IPS-NIHi11 (cell line): Measurements from ENCODE around the gene TPK1.
"Not testable (repeated sequence)": the region's sequence is repeated elsewhere in the genome, so short reads cannot be mapped to it uniquely, and the experiment has no call there.

Experiments
- DNase-seq: peaks from one replicate; pipeline ENCODE4 v3.0.0; 2012; ENCODE audit warnings: mixed read lengths, low spot score

Gene TPK1

DNA sequence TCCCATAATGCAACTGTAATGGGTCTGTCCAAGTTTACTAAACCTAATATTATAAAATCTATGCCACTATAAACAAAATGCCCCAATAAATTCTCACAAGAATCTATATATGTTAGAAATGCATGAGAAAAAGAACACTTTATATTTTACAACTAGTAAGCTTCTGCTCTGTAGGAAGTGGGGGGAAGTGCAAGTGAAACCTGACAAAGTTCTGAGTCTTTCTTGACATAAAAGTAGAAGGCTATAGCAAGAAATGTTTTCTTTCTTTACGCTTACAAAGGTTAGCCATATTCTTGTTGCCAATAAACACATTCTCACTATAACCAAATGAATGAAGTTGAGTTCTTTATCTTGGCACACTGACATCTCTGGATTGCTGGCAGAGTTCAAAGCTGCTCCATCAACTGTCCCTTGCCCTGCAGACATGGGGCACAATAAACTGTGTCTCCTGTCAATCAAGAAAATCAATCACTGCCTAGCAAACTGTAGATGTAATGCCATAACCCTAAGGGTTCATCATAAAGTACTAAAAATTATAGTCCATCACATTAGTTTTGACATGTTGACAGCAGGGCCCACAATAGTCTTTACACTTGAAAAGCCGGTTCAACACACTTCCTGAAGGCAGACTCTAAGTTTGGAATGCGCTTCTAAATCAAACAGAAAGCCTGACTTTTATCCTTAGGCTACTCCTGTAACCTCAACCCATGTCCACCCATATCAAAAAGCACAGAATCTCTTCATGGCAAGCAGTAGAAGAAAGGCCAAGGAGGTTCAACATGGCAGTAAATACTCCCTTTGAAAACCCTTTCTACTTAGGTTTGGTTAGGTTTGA lies 58.6 kb downstream of the TPK1 start:
- DNase-seq, result no peak

DNA sequence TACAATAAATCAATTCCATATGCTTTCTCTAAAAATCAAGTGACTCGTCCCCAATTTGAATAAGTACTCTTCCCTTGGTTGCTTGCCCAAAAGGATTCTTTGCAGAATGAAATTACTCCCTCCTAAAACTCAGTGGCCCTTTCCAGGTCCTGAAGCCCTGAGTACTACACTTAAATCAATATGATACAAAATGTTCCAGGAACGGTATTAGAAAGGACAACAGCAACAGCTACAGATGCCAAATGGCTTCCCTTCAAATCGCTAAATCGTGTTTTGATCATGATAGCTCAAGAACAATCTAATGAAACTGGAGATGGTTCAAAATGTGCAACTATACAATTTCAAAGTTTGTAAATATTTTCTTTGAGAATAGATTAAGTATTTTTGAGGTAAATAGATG lies 59.4 kb downstream of the TPK1 start:
- DNase-seq, result no peak

DNA sequence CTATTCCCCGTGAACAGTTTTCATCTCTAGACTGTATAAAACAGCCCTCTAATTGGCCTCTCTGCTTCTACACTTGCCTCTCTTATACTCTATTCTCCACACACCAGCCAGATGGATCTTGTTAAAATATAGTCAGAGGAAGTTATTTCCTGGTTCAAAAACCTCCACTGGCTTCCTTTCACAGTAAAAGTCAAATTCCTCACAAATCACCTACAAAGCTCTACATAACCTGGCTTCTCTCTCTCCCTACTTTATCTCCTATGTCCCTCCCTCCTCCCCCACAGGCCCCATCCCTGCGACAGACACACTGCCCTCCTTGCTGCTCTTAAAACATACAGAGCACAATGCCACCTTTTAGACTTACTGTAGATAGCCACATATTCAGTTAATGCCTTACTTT lies 60.1 kb downstream of the TPK1 start:
- no peak for DNase-seq

DNA sequence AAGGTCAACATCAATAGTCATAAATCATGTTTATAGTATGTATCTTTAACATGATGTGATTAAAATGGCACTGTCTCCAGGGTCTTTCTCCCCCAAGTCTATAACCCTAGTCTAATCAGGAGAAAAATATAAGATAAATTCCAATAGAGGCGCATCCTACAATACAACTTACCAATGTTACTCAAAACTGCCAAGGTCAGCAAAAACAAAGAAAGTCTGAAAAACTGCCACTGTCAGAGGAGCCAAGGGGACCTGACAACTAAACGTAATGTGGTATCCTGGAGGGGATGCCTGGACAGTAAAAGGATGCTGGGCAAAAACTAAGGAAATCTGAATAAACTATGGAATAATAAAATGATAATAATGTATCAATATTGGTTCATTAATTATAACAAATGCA lies 63.9 kb downstream of the TPK1 start:
- no peak for DNase-seq

DNA sequence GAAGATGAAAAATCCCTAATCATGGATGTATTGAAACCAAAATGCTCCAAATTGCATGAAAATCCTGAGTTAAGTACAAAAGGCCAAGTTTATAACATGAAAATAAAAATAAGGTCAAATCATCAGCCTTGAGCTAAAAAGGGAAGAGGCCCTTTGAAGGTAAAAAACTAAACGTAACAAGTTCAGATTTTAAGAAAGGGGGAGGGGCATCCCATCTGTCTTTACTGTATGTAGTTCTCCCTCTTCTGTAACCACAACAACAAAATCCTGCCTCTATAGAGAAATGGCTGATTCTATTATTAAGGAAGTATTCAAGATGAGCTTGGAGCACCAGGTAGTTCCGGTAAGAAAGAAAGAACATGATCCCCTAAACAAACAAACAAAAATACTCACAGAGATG lies 64.7 kb downstream of the TPK1 start:
- no peak for DNase-seq

DNA sequence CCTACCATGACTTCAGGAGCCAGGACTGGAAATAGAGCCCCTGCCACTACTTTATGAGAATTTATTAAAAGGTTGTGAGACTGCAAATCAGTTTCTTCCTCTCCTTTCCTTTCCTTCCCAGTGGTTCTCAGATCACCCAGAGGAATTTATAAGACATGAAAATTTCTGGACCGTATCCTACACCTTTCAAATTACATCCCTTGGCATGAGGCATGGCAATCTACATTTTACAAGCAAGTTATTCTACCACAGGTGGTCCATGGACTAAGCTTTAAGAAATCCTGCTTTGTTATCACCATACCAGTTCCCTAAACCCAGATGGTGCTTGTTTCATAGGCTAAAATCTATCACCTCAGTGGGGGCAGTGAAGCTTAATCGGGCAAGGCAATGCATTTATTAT lies 66.5 kb downstream of the TPK1 start:
- DNase-seq, result no peak

DNA sequence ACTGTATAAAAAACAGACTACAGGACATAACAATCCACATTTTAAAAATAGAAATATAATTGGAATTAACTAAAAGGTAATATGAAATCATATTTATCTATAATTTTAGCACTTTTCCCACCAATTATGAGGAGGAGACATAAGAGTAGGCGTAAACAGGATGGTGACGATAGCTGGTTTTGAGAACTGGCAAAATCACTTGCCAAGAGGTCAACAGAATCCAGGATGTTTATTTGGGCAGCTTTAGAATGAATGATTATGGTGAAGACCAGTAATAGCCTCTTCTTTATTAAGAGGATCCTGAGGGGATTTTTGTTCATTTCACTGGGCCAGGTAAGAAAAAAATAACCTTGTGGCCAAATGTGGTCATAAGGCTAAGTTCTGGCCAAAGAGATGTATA lies 67.2 kb downstream of the TPK1 start:
- no peak for DNase-seq

DNA sequence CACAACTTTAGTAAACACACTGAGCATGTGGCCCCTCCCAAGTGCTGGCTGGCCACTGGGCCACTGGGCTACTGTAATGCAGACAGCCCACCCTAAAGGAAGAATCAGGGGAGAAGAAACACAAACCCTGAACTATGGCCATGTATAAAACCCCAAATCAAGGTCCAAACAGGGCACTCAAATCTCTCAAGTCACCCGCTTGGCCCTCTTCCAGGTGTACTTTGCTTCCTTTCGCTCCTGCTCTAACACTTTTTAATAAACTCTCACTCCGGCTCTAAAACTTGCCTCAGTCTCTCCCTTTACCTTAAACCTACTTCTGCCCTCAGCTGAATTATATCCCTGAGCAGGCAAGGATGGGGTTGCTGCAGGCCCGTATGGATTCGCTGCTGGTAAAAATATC lies 72.6 kb downstream of the TPK1 start:
- DNase-seq, result no peak

DNA sequence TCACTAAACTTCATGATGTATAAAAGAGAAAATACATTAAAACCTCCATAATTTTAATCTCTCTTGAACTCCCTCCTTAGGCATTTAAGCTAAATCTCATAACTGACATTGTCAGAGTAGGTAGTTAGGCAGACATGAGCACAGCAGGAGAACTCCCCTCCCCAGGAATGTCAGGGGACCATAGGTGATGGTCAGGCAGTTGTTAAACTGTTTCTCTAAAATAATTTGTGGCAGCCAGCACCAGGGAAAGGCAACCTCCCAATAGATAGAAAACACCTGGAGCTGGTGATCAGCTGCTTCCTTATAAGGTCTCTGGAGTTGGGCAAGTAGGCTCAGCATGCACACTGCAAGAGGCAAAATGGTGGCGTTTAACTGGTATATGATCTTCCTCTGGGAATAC lies 73.0 kb downstream of the TPK1 start:
- DNase-seq, result no peak

DNA sequence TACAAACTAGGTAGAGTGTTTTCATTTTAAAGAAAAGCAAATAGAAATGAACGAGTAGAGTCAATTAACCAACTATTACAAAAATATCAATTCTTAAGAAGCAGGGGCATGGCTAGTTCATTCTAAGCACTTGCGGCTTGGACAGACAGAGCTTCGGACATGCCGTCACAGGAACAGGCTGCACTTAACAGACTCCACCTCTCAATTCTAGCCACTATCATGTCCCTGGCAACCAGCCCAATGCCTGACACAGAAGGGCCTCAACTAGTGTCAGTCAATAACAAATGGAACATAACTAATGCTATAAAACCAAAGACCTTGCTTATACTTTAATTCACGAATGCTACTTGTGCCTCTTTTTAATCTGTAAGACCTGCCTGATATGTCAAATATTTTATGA lies 74.4 kb downstream of the TPK1 start:
- DNase-seq, result no peak

DNA sequence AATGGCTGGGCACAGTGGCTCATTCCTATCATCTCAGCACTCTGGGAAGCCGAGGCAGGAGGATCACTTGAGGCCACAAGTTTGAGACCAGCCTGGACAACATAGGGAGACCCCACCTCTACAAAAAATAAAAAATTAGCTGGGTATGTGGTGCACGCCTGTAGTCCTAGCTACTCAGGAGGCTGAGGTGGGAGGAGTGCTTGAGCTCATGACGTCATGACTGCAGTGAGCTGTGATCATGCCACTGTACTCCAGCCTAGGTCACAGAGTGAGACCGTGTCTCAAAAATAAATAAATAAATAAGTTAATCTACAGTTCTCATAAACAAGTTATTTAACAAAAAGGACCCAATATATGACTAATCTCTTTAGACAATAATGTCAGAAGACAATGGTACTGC lies 76.2 kb downstream of the TPK1 start:
- no peak for DNase-seq

DNA sequence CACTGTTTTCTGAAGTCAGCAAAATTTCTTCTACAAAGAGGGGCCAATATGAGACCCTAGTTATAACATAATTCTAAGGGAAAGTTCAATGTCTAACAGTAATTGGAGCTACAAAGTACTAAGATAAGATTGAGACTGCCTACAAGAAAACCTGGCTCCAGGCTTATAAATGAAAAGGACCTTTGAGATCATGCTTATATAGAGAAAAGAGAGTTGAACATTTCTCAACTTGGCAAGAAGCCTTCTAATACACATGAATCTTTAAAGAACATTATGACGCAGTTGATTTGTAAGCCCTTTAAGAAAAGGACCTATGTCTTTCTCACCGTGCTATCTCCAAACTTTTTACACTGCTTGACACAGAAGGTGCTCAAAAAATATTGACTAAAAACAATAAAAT lies 87.9 kb downstream of the TPK1 start:
- DNase-seq, result no peak

DNA sequence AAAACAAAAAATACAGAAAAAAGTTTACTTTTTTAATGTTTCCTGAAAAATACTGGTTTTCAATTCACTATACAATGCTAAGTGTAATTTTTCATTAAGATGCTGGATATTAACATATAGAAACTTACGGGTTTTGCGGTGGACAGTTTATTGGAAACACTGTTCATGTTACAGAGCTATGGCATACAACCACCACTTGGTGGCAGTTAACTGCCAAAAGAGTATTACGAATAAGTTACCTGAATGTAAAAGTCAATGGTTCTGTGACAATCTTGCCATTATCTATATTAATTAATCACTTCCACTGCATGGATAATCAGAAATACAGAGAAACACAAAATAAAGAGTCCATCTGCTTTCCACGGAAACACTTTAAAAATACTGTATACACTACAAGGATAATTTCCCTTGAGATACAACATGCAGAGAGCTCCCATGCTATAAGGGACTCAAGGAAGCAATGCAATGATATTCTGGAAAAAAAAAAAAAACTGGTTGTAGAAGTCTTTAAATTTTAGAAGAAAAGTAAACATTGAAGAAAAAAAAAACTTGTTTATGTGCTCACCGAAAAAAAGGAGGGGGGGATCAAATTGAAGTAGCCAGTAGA lies 97.0 kb downstream of the TPK1 start:
- DNase-seq, result peak; percentile 24

DNA sequence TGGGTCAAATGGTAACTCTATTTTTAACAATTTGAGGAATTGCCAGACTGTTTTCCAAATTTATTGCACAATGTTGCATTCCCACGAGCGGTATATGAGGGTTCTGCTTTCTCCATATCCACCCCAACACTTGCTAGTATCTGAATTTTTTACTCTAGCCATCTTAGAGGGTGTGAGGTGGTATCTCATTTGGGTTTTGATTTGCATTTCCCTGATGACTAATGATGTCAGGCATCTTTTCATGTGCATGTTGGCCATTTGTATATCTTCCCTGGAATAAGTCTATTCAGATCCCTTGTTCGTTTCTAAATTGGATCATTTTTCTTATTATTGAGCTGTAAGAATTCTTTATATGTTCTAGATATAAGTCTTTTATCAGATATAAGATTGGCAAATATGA lies 97.7 kb downstream of the TPK1 start:
- no peak for DNase-seq

DNA sequence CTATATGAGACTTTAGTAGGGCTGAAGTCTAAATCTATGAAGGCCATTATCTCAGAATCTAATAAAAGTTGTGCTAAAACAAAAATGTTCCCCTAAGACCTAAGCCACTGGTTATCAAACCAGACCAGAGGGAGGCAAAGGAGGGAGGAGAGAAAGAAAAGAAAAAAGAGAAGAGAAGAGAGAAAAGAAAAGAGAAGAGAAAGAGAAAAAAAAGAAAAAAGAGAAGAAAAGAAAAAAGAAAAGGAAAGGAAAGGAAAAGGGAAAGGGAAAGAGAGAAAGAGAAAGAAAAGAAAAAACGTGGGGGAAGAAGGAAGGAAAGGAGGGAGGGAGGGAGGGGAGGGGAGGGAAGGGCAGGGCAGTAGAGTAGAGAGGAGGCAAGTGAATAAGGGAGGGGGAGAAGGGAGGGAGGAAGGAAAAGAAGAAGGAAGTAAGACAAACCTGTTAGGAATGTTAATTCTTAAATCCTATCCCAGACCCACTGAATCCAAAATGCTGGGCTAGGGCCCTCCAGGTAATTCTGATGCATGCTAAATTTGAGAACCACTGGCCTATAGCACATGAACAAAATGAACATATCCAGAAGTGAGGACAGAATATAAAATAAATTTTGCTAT lies 98.9 kb downstream of the TPK1 start:
- no peak for DNase-seq

DNA sequence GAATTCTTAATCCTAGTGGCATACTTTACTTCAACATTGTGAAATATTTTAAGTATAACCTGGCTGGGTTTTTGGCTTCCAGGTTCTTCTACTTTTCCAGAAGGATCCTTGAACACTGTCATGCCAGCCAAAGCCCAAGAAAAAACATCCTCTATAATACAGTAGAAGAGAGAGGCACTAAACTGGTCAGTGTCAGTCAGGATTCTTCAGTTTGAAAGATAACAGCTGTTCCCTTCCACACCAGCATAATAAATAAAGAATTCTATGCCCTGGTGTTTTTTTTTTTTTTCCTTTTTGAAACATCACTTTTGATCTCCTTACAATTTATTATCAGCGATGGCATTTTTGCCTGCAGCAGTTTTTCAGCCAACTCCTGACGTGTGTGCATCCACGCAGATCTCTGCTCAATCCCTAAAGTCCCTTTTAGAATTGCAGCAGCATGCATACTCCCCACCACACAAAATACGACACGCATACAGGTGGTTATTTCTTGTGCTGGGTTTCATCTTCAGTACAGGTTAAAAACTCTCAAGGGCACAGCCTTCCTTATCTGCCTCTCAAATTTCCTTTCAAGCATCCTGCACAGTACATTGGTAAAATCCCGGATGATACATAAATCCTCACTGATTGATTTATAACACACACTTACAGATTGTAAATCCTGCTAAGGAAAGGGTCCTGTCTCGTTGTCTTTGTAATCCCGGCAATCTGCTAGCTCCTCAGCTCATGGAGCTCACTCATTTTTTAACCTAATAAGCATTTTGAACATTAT lies 100.2 kb downstream of the TPK1 start:
- DNase-seq, result no peak

DNA sequence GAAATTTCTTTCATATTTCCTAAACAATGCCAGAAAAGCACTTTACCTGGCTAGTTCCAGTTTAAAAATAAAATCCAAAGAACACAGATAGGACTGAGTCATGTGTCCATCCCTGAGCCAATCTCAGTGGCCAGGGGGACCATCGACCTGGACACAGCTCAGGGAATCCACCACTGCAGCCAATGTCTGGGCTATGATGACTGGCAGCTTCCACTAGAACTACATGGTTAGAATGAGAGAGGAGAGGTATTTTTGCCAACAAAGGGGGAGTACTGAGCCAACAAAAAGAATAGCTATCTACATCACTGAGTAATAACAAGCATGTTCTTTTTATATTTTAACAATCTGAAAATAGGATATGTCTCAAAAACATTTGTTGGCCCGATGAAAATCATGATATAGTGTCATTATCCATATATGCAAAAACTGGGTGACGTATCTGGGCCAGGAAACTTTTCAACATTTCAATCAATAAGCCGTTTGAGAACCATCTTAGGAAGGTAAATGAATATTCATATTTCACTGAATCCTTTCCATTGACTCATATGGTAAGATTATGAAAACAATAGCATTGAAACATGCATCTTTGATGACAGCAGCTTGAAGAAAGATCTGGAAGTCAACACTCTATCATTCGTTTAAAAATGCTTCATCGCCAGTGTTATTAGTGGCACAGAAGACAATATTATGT lies 104.0 kb downstream of the TPK1 start:
- DNase-seq, result no peak

DNA sequence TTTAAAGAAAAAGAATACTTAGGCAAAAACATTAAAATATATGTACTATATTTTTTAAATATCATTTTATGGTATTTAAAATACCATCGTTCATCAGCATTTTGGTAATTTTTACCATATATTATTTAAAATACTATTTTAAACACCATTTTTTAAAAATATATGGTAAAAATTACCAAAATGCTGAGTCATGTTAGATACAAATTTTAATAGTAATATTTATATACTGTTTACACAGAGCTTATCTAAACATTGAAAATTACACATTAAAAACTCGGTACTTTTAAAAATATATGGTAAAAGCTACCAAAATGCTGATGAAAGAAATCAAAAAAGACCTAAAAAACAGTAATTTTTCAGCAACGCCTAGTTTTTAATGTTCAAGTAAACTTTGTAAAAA lies 105.6 kb downstream of the TPK1 start:
- DNase-seq, result no peak

DNA sequence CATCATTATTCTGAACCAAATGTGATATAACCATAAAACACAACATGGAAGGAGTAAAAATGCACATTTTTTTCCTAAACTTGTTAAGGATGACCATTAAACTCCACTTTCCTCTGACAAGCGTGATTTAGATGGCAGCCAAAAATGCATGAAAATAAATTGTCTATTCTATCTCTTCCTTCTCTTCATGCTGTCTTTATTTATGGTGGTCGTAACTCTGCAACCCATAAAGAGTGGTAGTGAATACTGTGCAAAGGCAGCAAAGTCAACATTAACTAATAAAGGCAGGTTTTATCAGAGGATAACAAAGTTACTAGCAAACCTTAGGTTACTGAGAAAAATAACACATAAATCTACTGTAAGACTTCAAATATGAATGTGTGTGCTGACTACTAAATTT lies 106.6 kb downstream of the TPK1 start:
- DNase-seq, result no peak

DNA sequence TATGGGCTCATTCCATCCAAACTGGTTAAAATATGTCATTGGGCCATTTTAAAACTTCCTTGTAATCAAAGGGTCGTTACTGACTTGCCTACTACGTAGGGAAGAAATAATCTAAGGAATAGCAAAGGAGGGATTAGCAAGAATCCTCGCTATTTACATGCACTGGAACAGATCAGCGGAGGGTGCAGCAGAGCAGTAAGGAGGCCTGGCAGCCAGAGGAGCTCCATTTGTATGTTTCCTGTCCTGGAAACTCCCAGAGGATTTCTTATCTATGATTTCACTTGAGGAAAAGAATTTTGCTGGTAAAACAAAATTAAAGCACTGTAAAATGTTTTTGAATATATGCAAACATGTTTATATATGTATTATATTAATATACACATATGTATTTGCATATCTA lies 107.3 kb downstream of the TPK1 start:
- DNase-seq, result no peak

DNA sequence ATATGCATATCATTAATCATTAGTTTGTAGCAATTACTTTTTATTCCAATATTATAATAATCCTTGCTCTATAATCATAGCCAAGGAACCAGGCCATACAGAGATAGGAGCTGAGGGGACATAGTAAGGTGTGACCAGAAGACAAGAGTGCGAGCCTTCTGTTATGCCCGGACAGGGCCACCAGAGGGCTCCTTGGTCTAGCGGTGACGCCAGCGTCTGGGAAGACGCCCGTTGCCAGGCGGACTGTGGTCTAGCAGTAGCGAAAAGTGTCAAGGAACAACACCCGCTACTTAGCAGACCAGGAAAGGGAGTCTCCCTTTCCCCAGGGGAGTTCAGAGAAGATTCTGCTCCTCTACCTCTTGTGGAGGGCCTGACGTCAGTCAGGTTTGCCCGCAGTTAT lies 109.0 kb downstream of the TPK1 start:
- DNase-seq, result not testable (repeated sequence)

DNA sequence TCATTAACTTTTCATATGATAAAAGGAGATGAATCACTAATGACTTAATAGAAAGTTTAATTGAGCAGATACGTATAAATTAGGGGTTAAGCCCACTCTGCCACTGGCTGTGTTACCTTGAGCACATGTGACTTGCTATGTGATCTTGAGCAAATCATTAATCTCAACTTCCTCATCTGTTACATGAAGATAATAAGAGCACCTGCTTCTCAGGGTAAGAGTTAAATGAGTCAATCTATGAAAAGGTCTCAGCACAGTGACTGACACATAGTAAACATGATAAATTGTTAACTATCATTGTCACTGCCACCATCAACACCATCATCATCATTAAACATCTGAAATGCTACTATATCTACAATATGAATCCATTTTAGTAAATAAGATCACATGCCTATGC lies 110.8 kb downstream of the TPK1 start:
- no peak for DNase-seq
